B cell (primary cell): ENCODE results near the gene ACAP2. TPM values are rescaled to one million over a fixed set of nuclear protein-coding genes. Genes with fewer than 3 reads are reported as not detected.

Experiments
- ATAC-seq: fragments of 200-7000 bp; cut with Tn5 transposase; one replicate; pipeline ENCODE4 v1.10.0; 2021; ENCODE audit warnings: low read depth, mild to moderate bottlenecking, moderate number of reproducible peaks, moderate library complexity
- CTCF ChIA-PET: fragments of 350-600 bp; sonication (Branson Sonifier 250); formaldehyde crosslinking; loops from one replicate; lab custom pipeline; 2021; ENCODE audit warnings: antibody characterized with exemption, inconsistent platforms; lab: Charles Lee
- POLR2A ChIA-PET: fragments of 350-600 bp; sonication (Branson Sonifier 250); formaldehyde crosslinking; loops from one replicate; lab custom pipeline; 2021; ENCODE audit warnings: antibody characterized with exemption; lab: Charles Lee
- DNase-seq: peaks from one replicate; pipeline ENCODE4 v3.0.0; 2013
- H2AFZ ChIP-seq: 2 replicates; pipeline ENCODE4 v1.6.1; 2012; ENCODE audit warnings: mild to moderate bottlenecking, low read depth, low read length; ENCODE audit not compliant: insufficient read depth, poor library complexity, severe bottlenecking
- H3K27ac ChIP-seq, 2 donors: 1 replicate in 1 of 2; 2 replicates in 1 of 2; pipeline ENCODE4 v1.5.1; 2012 to 2013; ENCODE audit warnings: low read length in 2 of 2, mild to moderate bottlenecking in 2 of 2, moderate library complexity in 1 of 2
- H3K27me3 ChIP-seq, 4 experiments: fragments of 200-600 bp in 1 of 4; sonication (generic) in 1 of 4; replicated peaks in 1 of 4; 1 replicate in 2 of 4; 2 replicates in 2 of 4; pipeline versions ENCODE4 v1.6.1 to v1.7.0; 2013 to 2016; ENCODE audit warnings: low read length in 3 of 4, mild to moderate bottlenecking in 2 of 4, mixed read lengths in 1 of 4, moderate library complexity in 1 of 4; ENCODE audit not compliant: insufficient read depth in 4 of 4, control insufficient read depth in 3 of 4; ENCODE audit errors: control extremely low read depth in 1 of 4
- H3K36me3 ChIP-seq, 2 experiments: replicated peaks in 1 of 2; 1 replicate in 1 of 2; 2 replicates in 1 of 2; pipeline versions ENCODE4 v1.6.1 to v1.7.1; 2013; ENCODE audit warnings: low read length in 1 of 2; ENCODE audit not compliant: insufficient read depth in 2 of 2, control insufficient read depth in 1 of 2; ENCODE audit errors: control extremely low read depth in 1 of 2, extremely low read depth in 1 of 2
- H3K4me1 ChIP-seq, 2 donors: fragments of 200-600 bp in 1 of 2; sonication (generic) in 1 of 2; 1 replicate in 1 of 2; 2 replicates in 1 of 2; pipeline versions ENCODE4 v1.5.1 to v1.6.1; 2013 to 2017; ENCODE audit warnings: low read length in 2 of 2; ENCODE audit not compliant: control insufficient read depth in 2 of 2, insufficient read depth in 2 of 2
- H3K4me2 ChIP-seq: replicated peaks from 2 replicates; pipeline ENCODE3; 2012; ENCODE audit warnings: mild to moderate bottlenecking, low read depth, low read length; ENCODE audit not compliant: poor library complexity, severe bottlenecking
- H3K4me3 ChIP-seq, 5 experiments: fragments of 200-600 bp in 1 of 5; sonication (generic) in 1 of 5; 1 replicate in 3 of 5; 2 replicates in 2 of 5; pipeline versions ENCODE4 v1.5.1 to v1.7.0; 2011 to 2016; ENCODE audit warnings: low read length in 4 of 5, mild to moderate bottlenecking in 4 of 5, low read depth in 2 of 5, control low read depth in 1 of 5, moderate library complexity in 1 of 5; ENCODE audit not compliant: insufficient read depth in 1 of 5; ENCODE audit errors: control extremely low read depth in 1 of 5, extremely low read depth in 1 of 5
- H3K79me2 ChIP-seq: fragments of 200-600 bp; sonication (generic); one replicate; pipeline ENCODE4 v1.6.0; 2016; ENCODE audit warnings: low read length; ENCODE audit not compliant: control insufficient read depth, insufficient read depth
- H3K9ac ChIP-seq: fragments of 200-600 bp; sonication (generic); 2 replicates; pipeline ENCODE4 v1.6.1; 2017; ENCODE audit warnings: mild to moderate bottlenecking, low read length, moderate library complexity
- H3K9me3 ChIP-seq, 3 donors: one replicate each; pipeline versions ENCODE4 v1.6.1 to v1.7.1; 2013; ENCODE audit warnings: low read length in 2 of 3; ENCODE audit not compliant: control insufficient read depth in 2 of 3, insufficient read depth in 1 of 3; ENCODE audit errors: control extremely low read depth in 1 of 3
- H4K20me1 ChIP-seq: 2 replicates; pipeline ENCODE4 v1.6.0; 2012; ENCODE audit warnings: mild to moderate bottlenecking, low read length; ENCODE audit not compliant: insufficient read depth, control insufficient read depth, poor library complexity, severe bottlenecking
- H3K27ac Mint-ChIP-seq: one replicate; pipeline ENCODE4 v1.8.0; 2021; ENCODE audit warnings: mixed read lengths
- H3K27me3 Mint-ChIP-seq: one replicate; pipeline ENCODE4 v1.8.0; 2021; ENCODE audit warnings: mixed read lengths
- H3K4me1 Mint-ChIP-seq: one replicate; pipeline ENCODE4 v1.8.0; 2021; ENCODE audit warnings: mixed read lengths
- H3K4me3 Mint-ChIP-seq: one replicate; pipeline ENCODE4 v1.8.0; 2021; ENCODE audit warnings: mixed read lengths
- H3K9me3 Mint-ChIP-seq: one replicate; pipeline ENCODE4 v1.8.0; 2022; ENCODE audit warnings: mixed read lengths; ENCODE audit not compliant: insufficient read depth
- EZH2 ChIP-seq: IDR thresholded peaks from 2 replicates; pipeline ENCODE4 v1.6.1; 2012; ENCODE audit warnings: borderline replicate concordance, low read depth, mild to moderate bottlenecking, moderate library complexity, low read length; ENCODE audit not compliant: insufficient read depth, poor library complexity, severe bottlenecking
- WGBS: methylation state at CpG from one replicate; pipeline ENCODE4 v1.1.5; 2013; ENCODE audit warnings: missing lambda C conversion rate; ENCODE audit not compliant: insufficient coverage; 5-methylcytosine and 5-hydroxymethylcytosine counted together
- intact Hi-C: fragments of 100-400 bp; cut with micrococcal nuclease; formaldehyde crosslinking; loops from one replicate; pipeline ENCODE4 v1.10.0; 2022
- polyA plus RNA-seq: library from polyadenylated mRNA; depleted of rRNA; stranded (reverse); fragments of >200 nt; gene quantifications from 2 replicates; pipeline ENCODE4 v1.2.3, GENCODE V29; 2012
- total RNA-seq, 2 donors: library from RNA; stranded (reverse); fragments of 120-200 nt in 1 of 2; gene quantifications; 1 replicate in 1 of 2; 2 replicates in 1 of 2; pipeline versions ENCODE4 v1.2.3 to v1.2.4, GENCODE V29; 2013 to 2022
- TF ChIP-seq, protein P1 (sequence below): fragments of 200-600 bp; IDR thresholded peaks from one replicate; pipeline ENCODE4 v1.8.0; 2022; ENCODE audit warnings: antibody characterized with exemption, mild to moderate bottlenecking

ACAP2 gene
- total and polyA plus RNA-seq, 2 donors (not counting 1 experiment from before 2014, with no cell fraction given) = 18.6 to 113 TPM

DNA sequence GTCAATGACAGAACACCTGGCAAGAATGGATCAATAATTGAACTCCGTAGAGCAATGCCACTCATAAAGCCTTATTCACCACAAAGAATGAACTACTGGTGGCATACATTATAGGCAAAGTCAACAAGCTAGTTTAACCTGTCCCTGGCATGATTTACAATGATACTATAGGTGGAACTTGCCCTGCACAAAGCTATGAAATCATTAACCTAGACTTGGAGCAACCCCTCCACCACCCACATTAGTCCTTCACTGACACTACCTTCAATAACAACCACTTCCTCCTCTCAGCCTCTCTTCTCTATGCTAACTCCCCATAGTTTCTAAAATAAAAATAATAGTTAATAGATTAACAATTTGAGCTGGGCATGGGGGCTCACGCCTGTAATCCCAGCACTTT is 54.4 kb downstream of the ACAP2 start:
- Histone ChIP-seq H3K27me3 (no peaks in the 10 kb centered on the region), H4K20me1 (peaks cover 27% of the 10 kb centered on the region), H3K79me2 (peaks cover 74% of the 10 kb centered on the region), H3K4me2 (no peak overlapping the region), H3K4me1 (peaks cover 5 to 6% of the 10 kb centered on the region in 2 donors), H3K9ac (no peak overlapping the region), H2AFZ (no peak overlapping the region), H3K4me3 (no peak overlapping the region), H3K27ac (no peak overlapping the region), H3K36me3 (peaks cover 14 to 18% of the 10 kb centered on the region in 2 experiments), H3K9me3 (no peaks in the 10 kb centered on the region)
- POLR2A ChIA-PET = no interaction called here
- Mint-ChIP-seq H3K27me3 (no peaks in the 10 kb centered on the region), H3K9me3 (no peaks in the 10 kb centered on the region), H3K4me3 (no peak overlapping the region), H3K4me1 (peaks cover 21% of the 10 kb centered on the region), H3K27ac (no peak overlapping the region)
- intact Hi-C loops = no loop called here
- TF ChIP-seq, protein P1, sequence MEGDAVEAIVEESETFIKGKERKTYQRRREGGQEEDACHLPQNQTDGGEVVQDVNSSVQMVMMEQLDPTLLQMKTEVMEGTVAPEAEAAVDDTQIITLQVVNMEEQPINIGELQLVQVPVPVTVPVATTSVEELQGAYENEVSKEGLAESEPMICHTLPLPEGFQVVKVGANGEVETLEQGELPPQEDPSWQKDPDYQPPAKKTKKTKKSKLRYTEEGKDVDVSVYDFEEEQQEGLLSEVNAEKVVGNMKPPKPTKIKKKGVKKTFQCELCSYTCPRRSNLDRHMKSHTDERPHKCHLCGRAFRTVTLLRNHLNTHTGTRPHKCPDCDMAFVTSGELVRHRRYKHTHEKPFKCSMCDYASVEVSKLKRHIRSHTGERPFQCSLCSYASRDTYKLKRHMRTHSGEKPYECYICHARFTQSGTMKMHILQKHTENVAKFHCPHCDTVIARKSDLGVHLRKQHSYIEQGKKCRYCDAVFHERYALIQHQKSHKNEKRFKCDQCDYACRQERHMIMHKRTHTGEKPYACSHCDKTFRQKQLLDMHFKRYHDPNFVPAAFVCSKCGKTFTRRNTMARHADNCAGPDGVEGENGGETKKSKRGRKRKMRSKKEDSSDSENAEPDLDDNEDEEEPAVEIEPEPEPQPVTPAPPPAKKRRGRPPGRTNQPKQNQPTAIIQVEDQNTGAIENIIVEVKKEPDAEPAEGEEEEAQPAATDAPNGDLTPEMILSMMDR = no peak
- no peak for TF ChIP-seq EZH2
- 100% methylated on average over 1 of the region's 2 CpGs for WGBS
- no peak for ATAC-seq
- DNase-seq = no peak
- CTCF ChIA-PET = no interaction called here

DNA sequence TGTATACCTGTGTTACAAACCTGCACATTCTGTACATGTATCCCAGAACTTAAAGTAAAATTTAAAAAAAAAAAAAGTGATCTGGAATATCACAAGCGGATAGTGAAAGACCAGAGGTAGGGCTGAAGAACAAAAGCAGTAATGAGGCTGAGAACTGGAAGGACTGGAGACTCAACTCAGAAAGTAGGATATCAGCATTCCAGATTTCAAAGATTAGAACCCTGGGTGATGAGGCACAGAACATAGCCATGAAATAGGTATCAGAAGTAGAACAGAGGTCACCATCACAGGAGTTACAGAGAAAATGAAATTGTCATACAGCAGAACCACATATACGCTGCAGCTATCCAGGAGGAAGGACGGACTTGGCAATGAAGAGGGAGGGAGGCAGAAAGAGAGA is 56.1 kb downstream of the ACAP2 start:
- Histone ChIP-seq H3K27ac (no peak overlapping the region), H3K4me2 (no peak overlapping the region), H4K20me1 (peaks cover 16% of the 10 kb centered on the region), H2AFZ (no peak overlapping the region), H3K9me3 (no peaks in the 10 kb centered on the region), H3K27me3 (no peaks in the 10 kb centered on the region), H3K4me1 (no peaks in the 10 kb centered on the region), H3K9ac (no peak overlapping the region), H3K79me2 (peaks cover 72% of the 10 kb centered on the region), H3K36me3 (peaks cover 9 to 19% of the 10 kb centered on the region in 2 experiments), H3K4me3 (no peak overlapping the region)
- TF ChIP-seq, protein P1 = no peak
- no peak for TF ChIP-seq EZH2
- peaks cover 14% of the 10 kb centered on the region for H3K4me1 Mint-ChIP-seq
- no peak overlapping the region for H3K27ac Mint-ChIP-seq
- H3K27me3 Mint-ChIP-seq = no peaks in the 10 kb centered on the region
- 100% methylated on average over 1 of the region's 3 CpGs for WGBS
- DNase-seq = no peak
- ChIA-PET POLR2A (no interaction called here), CTCF (no interaction called here)
- no peaks in the 10 kb centered on the region for H3K9me3 Mint-ChIP-seq
- intact Hi-C loops = no loop called here
- H3K4me3 Mint-ChIP-seq = no peak overlapping the region
- ATAC-seq = no peak
